Dedifferentiated amniotic fluid mesenchymal stem cell (primary cell): ENCODE measurements around the gene KCTD8.

Experiments used
- DNase-seq: peaks from one replicate; pipeline ENCODE4 v3.0.0-alpha.2; 2016; ENCODE audit errors: extremely low spot score

KCTD8 gene

GRCh38 chr4:44162538-44163270, 285.9 kb downstream of the KCTD8 start:
- no peak for DNase-seq

DNA sequence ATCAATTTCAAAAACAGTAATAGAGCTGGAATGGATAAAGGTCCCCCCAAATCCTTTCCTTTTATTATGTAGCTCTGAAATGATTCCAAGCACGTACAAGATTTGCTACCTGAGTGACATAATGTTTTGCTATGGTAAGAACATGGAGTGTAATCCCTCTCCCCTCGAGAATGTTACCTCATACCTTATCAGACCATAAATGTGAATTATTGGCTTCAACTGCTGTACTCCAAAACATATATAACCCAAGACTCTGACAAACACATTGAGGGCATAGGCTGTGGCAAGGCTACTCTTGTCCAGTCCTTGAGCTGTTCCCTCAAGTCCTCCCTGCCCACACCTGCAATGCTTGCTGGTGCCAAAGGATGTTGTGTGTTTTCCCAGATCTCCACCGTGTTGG, 286.9 kb downstream of the KCTD8 start:
- no peak for DNase-seq

GRCh38 chr4:44160776-44161367, 287.7 kb downstream of the KCTD8 start:
- no peak for DNase-seq

- no peak for DNase-seq
Observed at GRCh38 chr4:44159991-44160390, 288.6 kb downstream of the KCTD8 start.

GRCh38 chr4:44157611-44158277, 290.9 kb downstream of the KCTD8 start:
- DNase-seq = peak; percentile 55

GRCh38 chr4:44150091-44150576, 298.5 kb downstream of the KCTD8 start:
- DNase-seq = no peak

GRCh38 chr4:44149282-44149681, 299.3 kb downstream of the KCTD8 start:
- DNase-seq = no peak

DNA sequence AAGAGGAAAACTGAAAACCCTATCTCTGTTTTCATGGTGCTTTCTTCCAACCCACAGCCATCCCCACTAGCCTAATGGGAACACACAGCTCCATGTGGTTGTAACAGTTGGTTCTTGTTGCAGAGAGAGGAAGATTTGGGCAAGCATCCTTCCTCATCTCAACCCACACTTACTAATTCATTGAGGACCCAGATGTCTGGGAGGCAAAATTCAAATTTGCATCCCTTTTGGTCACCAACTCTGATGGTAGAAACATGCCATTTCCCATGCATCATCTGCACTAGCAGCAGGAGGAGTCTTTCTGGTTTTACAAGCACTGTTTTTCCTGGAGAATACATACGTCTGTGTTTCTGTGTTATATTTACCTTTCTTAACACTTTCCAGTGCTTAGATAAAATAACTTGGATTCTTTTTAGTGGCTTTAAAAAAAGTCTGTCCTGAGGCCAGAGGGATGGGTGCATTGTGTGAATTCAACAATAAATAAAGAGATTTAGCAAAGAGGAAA, 301.0 kb downstream of the KCTD8 start:
- DNase-seq = no peak

- DNase-seq = no peak
Observed at GRCh38 chr4:44146516-44146915, 302.1 kb downstream of the KCTD8 start.

- no peak for DNase-seq
Observed at GRCh38 chr4:44145868-44146267, 302.7 kb downstream of the KCTD8 start.

DNA sequence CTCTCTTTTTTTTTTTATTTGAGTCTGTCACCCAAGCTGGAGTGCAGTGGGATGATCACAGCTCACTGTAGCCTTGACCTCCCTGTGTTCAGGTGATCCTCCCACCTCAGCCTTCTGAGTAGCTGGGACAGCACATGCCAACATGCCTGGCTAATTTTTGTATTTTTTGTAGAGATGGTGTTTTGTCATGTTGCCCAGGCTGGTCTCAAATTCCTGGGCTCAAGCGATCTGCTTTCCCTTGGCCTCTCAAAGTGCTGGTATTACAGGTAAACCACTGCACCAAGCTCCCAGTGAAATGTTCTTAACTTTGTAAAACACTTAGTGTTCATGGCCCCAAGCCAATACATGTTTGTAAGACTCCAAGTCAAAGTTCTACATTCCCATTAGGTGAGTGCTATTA, 316.1 kb downstream of the KCTD8 start:
- no peak for DNase-seq
